Endothelial cell of umbilical vein (primary cell): ENCODE measurements around the gene PDAP1. TPM values are rescaled to one million over a fixed set of nuclear protein-coding genes. Genes with fewer than 3 reads are reported as not detected.
A peak's percentile ranks its signal among the peaks of the same experiment; 100 is the strongest.

Source experiments
- Bru-seq: library from RNA; stranded (reverse); fragments of 400-500 nt; gene quantifications from one replicate; lab custom pipeline; 2021; lab: Mats Ljungman, UMichigan
- BruChase-seq, 2 experiments: library from RNA; stranded (reverse); fragments of 400-500 nt; gene quantifications; one replicate each; lab custom pipeline; 2021; lab: Mats Ljungman, UMichigan
- BruUV-seq: library from RNA; stranded (reverse); fragments of 400-500 nt; replicated peaks from 2 replicates; lab custom pipeline; 2021; lab: Mats Ljungman, UMichigan
- CTCF ChIA-PET: fragments of 300-600, 350-600 bp; sonication (Branson Sonifier 250); formaldehyde crosslinking; loops from one replicate; lab custom pipeline; 2021; ENCODE audit warnings: antibody characterized with exemption, inconsistent platforms; lab: Charles Lee
- POLR2A ChIA-PET: fragments of 300-600, 350-600 bp; sonication (Branson Sonifier 250); formaldehyde crosslinking; loops from one replicate; lab custom pipeline; 2021; ENCODE audit warnings: antibody characterized with exemption, inconsistent platforms; lab: Charles Lee
- DNase-seq: peaks from one replicate; pipeline ENCODE4 v3.0.0-alpha.2; 2011; ENCODE audit warnings: low read depth, low spot score
- FAIRE-seq: peaks from 2 replicates; lab custom pipeline; 2011; peaks lifted over from hg19 to GRCh38; lab: Jason Lieb, UNC
- H2AFZ ChIP-seq: 2 replicates; pipeline ENCODE4 v1.6.0; 2012; ENCODE audit warnings: low read depth, low read length, control low read depth, inconsistent platforms
- H3K27ac ChIP-seq: 2 replicates; pipeline ENCODE4 v1.5.1; 2011; ENCODE audit warnings: low read depth, mild to moderate bottlenecking, control low read depth, low read length, moderate library complexity; ENCODE audit not compliant: insufficient read depth
- H3K27me3 ChIP-seq, 2 experiments: 2 replicates each; pipeline versions ENCODE4 v1.6.0 to v1.6.1; 2011; ENCODE audit warnings: low read length in 2 of 2, mixed read lengths in 1 of 2; ENCODE audit not compliant: control insufficient read depth in 2 of 2, insufficient read depth in 2 of 2
- H3K36me3 ChIP-seq, 2 experiments: 2 replicates in 1 of 2; 3 replicates in 1 of 2; pipeline ENCODE4 v1.5.1; 2011; ENCODE audit warnings: low read length in 2 of 2, mild to moderate bottlenecking in 1 of 2, moderate library complexity in 1 of 2; ENCODE audit not compliant: control insufficient read depth in 2 of 2, insufficient read depth in 2 of 2; ENCODE audit errors: extremely low read depth in 1 of 2
- H3K4me1 ChIP-seq: 3 replicates; pipeline ENCODE4 v1.5.1; 2011; ENCODE audit warnings: mild to moderate bottlenecking, low read length; ENCODE audit not compliant: control insufficient read depth, insufficient read depth; ENCODE audit errors: extremely low read depth
- H3K4me2 ChIP-seq: 2 replicates; pipeline ENCODE4 v1.6.1; 2011; ENCODE audit warnings: low read length, control low read depth, mixed read lengths; ENCODE audit not compliant: insufficient read depth
- H3K4me3 ChIP-seq, 3 experiments: fragments of 200-600 bp in 1 of 3; sonication (generic), shearing (Covaris generic) in 1 of 3; replicated peaks in 1 of 3; 2 replicates each; pipeline ENCODE4 v1.5.1; 2011 to 2016; ENCODE audit warnings: control low read depth in 3 of 3, low read length in 3 of 3, mild to moderate bottlenecking in 2 of 3, inconsistent platforms in 1 of 3, low read depth in 1 of 3, moderate library complexity in 1 of 3; ENCODE audit not compliant: insufficient read depth in 1 of 3
- H3K79me2 ChIP-seq: 2 replicates; pipeline ENCODE4 v1.6.0; 2012; ENCODE audit warnings: low read length, inconsistent platforms; ENCODE audit not compliant: control insufficient read depth, insufficient read depth
- H3K9ac ChIP-seq: replicated peaks from 2 replicates; pipeline ENCODE3; 2011; ENCODE audit warnings: low read length, control low read depth; ENCODE audit not compliant: insufficient read depth; ENCODE audit errors: extremely low read depth
- H3K9me1 ChIP-seq: replicated peaks from 3 replicates; pipeline ENCODE4 v1.6.0; 2011; ENCODE audit warnings: mild to moderate bottlenecking, low read length; ENCODE audit not compliant: control insufficient read depth, insufficient read depth; ENCODE audit errors: extremely low read depth
- H3K9me3 ChIP-seq: replicated peaks from 2 replicates; pipeline ENCODE4 v1.5.1; 2012; ENCODE audit warnings: low read length, inconsistent platforms; ENCODE audit not compliant: control insufficient read depth, insufficient read depth
- H4K20me1 ChIP-seq: replicated peaks from 2 replicates; pipeline ENCODE3; 2011; ENCODE audit warnings: mild to moderate bottlenecking, low read length; ENCODE audit not compliant: control insufficient read depth, insufficient read depth; ENCODE audit errors: extremely low read depth
- EZH2 ChIP-seq: IDR thresholded peaks from 2 replicates; pipeline ENCODE4 v1.6.1; 2012; ENCODE audit warnings: borderline replicate concordance, low read depth, mild to moderate bottlenecking, moderate library complexity, low read length, inconsistent platforms; ENCODE audit not compliant: severe bottlenecking
- FOS ChIP-seq: IDR thresholded peaks from 2 replicates; pipeline ENCODE4 v1.6.1; 2011; ENCODE audit warnings: mild to moderate bottlenecking, low read length, moderate library complexity, borderline replicate concordance; ENCODE audit not compliant: insufficient read depth
- GATA2 ChIP-seq: IDR thresholded peaks from 2 replicates; pipeline ENCODE4 v1.7.0; 2011; ENCODE audit warnings: low read depth, mild to moderate bottlenecking, moderate library complexity, mixed read lengths, low read length; ENCODE audit not compliant: insufficient read length, insufficient read depth
- JUN ChIP-seq: IDR thresholded peaks from 2 replicates; pipeline ENCODE4 v1.6.1; 2011; ENCODE audit warnings: borderline replicate concordance, low read depth; ENCODE audit not compliant: insufficient read length, insufficient read depth
- MYC ChIP-seq: IDR thresholded peaks from one replicate; pipeline ENCODE4 v1.6.1; 2011; ENCODE audit warnings: mild to moderate bottlenecking, low read depth, low read length
- POLR2A ChIP-seq: IDR thresholded peaks from 2 replicates; pipeline ENCODE4 v1.6.1; 2012; ENCODE audit warnings: low read depth, mild to moderate bottlenecking, control low read depth, low read length
- POLR2AphosphoS5 ChIP-seq: IDR thresholded peaks from 2 replicates; pipeline ENCODE4 v1.6.1; 2012; ENCODE audit warnings: low read depth, mild to moderate bottlenecking, control low read depth, low read length, moderate library complexity; ENCODE audit not compliant: insufficient read depth
- dilution Hi-C: fragments of 300-500 bp; cut with MboI; formaldehyde crosslinking; loops from one replicate; pipeline ENCODE4 v1.15.0; 2019; ENCODE audit warnings: low sequenced_read_pairs; ENCODE audit not compliant: extremely low pct_ligation_motif_present
- intact Hi-C: fragments of 100-400 bp; cut with micrococcal nuclease; formaldehyde crosslinking; loops from one replicate; pipeline ENCODE4 v1.10.0; 2022
- long read RNA-seq: library from polyadenylated mRNA; stranded (forward); transcript quantifications from one replicate; pipeline ENCODE4 v2.0.0, GENCODE V29; 2021
- polyA minus RNA-seq, 3 experiments: library from RNA; depleted of rRNA, polyadenylated mRNA; stranded (reverse); fragments of >200 nt; gene quantifications; 1 replicate in 1 of 3; 2 replicates in 2 of 3; pipeline ENCODE4 v1.2.3, GENCODE V29; 2011
- polyA plus RNA-seq, 4 experiments: library from polyadenylated mRNA; depleted of rRNA in 3 of 4; stranded (reverse) in 3 of 4; unstranded in 1 of 4; fragments of >200 nt; gene quantifications; 2 replicates each; pipeline versions ENCODE4 v1.2.1 to v1.2.3, GENCODE V29; 2011 to 2012; ENCODE audit warnings: missing spikeins in 1 of 4
- total RNA-seq: library from RNA; stranded (reverse); gene quantifications from 2 replicates; pipeline ENCODE4 v1.2.3, GENCODE V29; 2021
- TF ChIP-seq, protein P1 (sequence below): IDR thresholded peaks from 2 replicates; pipeline ENCODE4 v1.6.1; 2011; ENCODE audit not compliant: insufficient read depth, insufficient read length

The PDAP1 gene, protein sequence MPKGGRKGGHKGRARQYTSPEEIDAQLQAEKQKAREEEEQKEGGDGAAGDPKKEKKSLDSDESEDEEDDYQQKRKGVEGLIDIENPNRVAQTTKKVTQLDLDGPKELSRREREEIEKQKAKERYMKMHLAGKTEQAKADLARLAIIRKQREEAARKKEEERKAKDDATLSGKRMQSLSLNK
- total RNA-seq = 148 and 150 TPM in 2 replicates
- polyA plus RNA-seq = 19.3 and 32.6 TPM in 2 replicates
- polyA plus RNA-seq (2011; cell fraction: cytosol; rRNA removed) = 91.8 and 121 TPM in 2 replicates
- polyA plus RNA-seq (2011; cell fraction: nucleus; rRNA removed) = 44.7 and 69.2 TPM in 2 replicates
- 144 and 167 TPM in 2 replicates for polyA plus RNA-seq (2012)
- polyA minus RNA-seq = 11.9 and 14.5 TPM in 2 replicates
- polyA minus RNA-seq (2011; cell fraction: cytosol; rRNA and poly(A)+ RNA removed) = 22.3 TPM
- polyA minus RNA-seq (2011; cell fraction: nucleus; rRNA and poly(A)+ RNA removed) = 6.2 and 6.3 TPM in 2 replicates
- percentile 88 among the genes with signal in this experiment for Bru-seq, nascent RNA
- percentile 93 among the genes with signal in this experiment for BruChase-seq, experiment 1, labeled RNA remaining after a 6-hour chase
- percentile 92 among the genes with signal in this experiment for BruChase-seq, experiment 2, labeled RNA remaining after a 2-hour chase
- long read RNA-seq, transcript PDAP1-201 (6 exons, 2,546 nt) = major isoform, 25 of 47 reads
- long read RNA-seq, partial matches to known transcripts = 2 of 47 reads
- long read RNA-seq, other reads (novel, unspliced or antisense) = 20 of 47 reads

DNA sequence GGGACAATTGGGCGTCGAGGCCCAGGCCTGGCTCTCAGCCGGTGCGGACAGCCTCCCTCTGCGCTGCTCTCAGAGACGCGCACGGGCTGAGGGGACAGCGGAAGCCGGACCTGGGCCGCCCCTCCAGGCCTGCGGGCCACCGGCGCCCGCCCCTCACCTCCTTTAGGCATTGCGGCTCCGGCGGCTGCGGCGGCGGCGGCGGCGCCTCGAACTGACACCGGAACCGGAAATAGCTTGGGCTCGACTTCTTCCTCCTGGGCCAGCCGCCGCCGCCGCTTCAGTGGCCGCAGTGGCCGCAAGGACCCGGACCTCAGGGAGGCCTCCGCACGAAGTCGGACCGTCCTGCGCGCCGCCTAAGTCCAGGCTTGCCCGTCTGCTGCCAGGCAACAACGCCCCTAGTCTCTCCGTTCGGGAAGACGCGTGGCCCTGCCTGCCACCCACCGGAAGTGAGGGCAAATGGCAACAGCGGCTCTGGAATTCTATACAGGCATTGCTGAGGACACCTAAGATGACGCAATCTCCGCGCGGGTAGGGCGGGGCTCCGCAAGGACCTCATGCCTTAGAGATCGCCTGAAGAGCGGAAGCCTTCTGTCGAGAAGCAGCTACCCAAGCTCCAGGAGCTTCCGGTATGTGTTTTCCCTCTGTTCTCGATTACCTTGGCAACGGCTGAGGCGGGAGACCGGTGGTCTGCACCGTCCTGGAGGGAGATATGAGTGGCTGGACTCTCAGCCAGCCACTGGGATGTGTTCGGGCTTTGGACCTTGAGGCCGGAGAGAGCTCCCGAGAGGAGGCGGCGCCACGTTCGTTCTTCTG, at the start of gene PDAP1, which contains the start of gene BUD31:
Gene PDAP1 (minus strand): TSS at position 219 of the 813 bp plus-strand sequence. CDS start 49 bp downstream, at position 170.
Gene BUD31 (plus strand): TSS at position 591 of the 813 bp plus-strand sequence. CDS start 2,124 bp downstream, outside the sequence.
- BruUV-seq = no TSS peak
- peak within 1 kb of the TSS; percentile 93 for H3K9ac ChIP-seq
- peak within 1 kb of the TSS; percentile 79 for H3K27ac ChIP-seq
- ChIA-PET CTCF (interaction anchor here (0.9 to 1.3 kb wide), 8 partner anchors 9 to 208 kb away, joined by 3 to 6 read pairs (median 4); partner anchors contain the start of genes ARPC1B and ZSCAN25), POLR2A (interaction anchor here (0.7 to 2.0 kb wide), 5 partner anchors 9 to 63 kb away, joined by 4 to 12 read pairs (median 4); no protein-coding TSS in a partner anchor)
- H3K9me1 ChIP-seq = no peaks in the 10 kb centered on the region
- FAIRE-seq (peak; percentile 100), DNase-seq (peak; percentile 98)
- peak within 1 kb of the TSS; percentile 65 to 99 (median 96) for H3K4me3 ChIP-seq
- peaks cover 3% of the 10 kb centered on the region for H4K20me1 ChIP-seq
- peak within 1 kb of the TSS; percentile 68 for H2AFZ ChIP-seq
- intact Hi-C loops (loop anchor here (1.0 kb wide), 4 partner anchors 29 to 96 kb away; partner anchors contain the start of gene ZKSCAN5), dilution Hi-C loops (no loop called here)
- H3K36me3 ChIP-seq = peaks cover 6 to 20% of the 10 kb centered on the region in 2 experiments
- TF ChIP-seq EZH2 = no peak
- no peak for TF ChIP-seq FOS
- TF ChIP-seq GATA2 = no peak
- TF ChIP-seq POLR2AphosphoS5 = peak; percentile 79
- peak; percentile 91 for TF ChIP-seq POLR2A
- TF ChIP-seq JUN = peak; percentile 84
- no peak for TF ChIP-seq MYC
- TF ChIP-seq, protein P1, sequence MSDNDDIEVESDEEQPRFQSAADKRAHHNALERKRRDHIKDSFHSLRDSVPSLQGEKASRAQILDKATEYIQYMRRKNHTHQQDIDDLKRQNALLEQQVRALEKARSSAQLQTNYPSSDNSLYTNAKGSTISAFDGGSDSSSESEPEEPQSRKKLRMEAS = peak; percentile 51
- peak within 1 kb of the TSS; percentile 96 for H3K4me2 ChIP-seq
- H3K4me1 ChIP-seq = peaks cover 21% of the 10 kb centered on the region
- peaks cover 70% of the 10 kb centered on the region for H3K79me2 ChIP-seq
- no peaks in the 10 kb centered on the region for H3K9me3 ChIP-seq
- no peaks in the 10 kb centered on the region for H3K27me3 ChIP-seq
